Bronchial epithelial cell (primary cell): ENCODE data around the gene CDH13. TPM values are rescaled to one million over a fixed set of nuclear protein-coding genes. Genes with fewer than 3 reads are reported as not detected.

ENCODE experiments used
- DNase-seq: peaks from one replicate; pipeline ENCODE4 v3.0.0-alpha.2; 2010; ENCODE audit warnings: low read depth
- FAIRE-seq: peaks from 2 replicates; lab custom pipeline; 2011; peaks lifted over from hg19 to GRCh38; lab: Jason Lieb, UNC
- H3K27me3 ChIP-seq: 2 replicates; pipeline ENCODE4 v1.5.1; 2011; ENCODE audit warnings: low read length; ENCODE audit not compliant: control insufficient read depth, insufficient read depth
- H3K36me3 ChIP-seq: 2 replicates; pipeline ENCODE4 v1.5.1; 2011; ENCODE audit warnings: low read length; ENCODE audit not compliant: control insufficient read depth, insufficient read depth
- H3K4me3 ChIP-seq: 2 replicates; pipeline ENCODE4 v1.5.1; 2011; ENCODE audit warnings: mild to moderate bottlenecking, low read depth, low read length, control low read depth
- total RNA-seq: library from RNA; depleted of rRNA; stranded (reverse); fragments of >200 nt; gene quantifications from 2 replicates; pipeline ENCODE4 v1.2.1, GENCODE V29; 2014
- TF ChIP-seq, protein P1 (sequence below): IDR thresholded peaks from 2 replicates; pipeline ENCODE4 v1.5.1; 2011; ENCODE audit warnings: mild to moderate bottlenecking, moderate library complexity, low read length, control low read depth, inconsistent platforms; ENCODE audit not compliant: insufficient read depth, severe bottlenecking

Gene CDH13
- total RNA-seq, 1 donor from 2014 or later: 31.3 TPM

DNA sequence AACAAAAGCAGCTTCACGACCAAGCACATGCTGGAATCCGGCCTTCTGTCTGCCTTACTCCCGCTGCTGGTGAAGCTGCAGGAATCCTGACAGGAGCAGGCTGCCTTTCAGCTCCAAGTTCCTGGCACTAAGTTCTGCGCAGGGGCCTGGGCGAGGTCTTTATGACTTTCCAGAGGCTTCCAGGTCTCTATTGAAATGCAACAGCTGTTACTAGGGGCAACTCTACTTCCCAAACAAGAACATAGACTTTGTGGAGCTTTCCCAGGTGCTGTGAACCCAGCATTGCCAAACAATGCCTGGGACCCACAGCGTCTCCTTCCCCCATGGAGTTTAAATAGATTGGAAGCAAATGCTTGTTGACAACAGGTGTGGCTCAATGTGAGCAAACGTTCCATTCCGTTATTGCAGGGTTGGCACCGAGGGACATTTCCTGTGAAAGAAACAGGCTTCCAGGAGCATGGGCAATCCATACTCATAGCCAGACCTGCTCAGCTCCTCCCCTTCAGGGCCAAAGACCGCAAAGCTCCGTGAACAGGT lies 156.0 kb downstream of the CDH13 start:
- Histone ChIP-seq H3K4me3 (no peak overlapping the region), H3K27me3 (no peaks in the 10 kb centered on the region), H3K36me3 (no peaks in the 10 kb centered on the region)
- FAIRE-seq (no peak), DNase-seq (no peak)
- TF ChIP-seq, protein P1, sequence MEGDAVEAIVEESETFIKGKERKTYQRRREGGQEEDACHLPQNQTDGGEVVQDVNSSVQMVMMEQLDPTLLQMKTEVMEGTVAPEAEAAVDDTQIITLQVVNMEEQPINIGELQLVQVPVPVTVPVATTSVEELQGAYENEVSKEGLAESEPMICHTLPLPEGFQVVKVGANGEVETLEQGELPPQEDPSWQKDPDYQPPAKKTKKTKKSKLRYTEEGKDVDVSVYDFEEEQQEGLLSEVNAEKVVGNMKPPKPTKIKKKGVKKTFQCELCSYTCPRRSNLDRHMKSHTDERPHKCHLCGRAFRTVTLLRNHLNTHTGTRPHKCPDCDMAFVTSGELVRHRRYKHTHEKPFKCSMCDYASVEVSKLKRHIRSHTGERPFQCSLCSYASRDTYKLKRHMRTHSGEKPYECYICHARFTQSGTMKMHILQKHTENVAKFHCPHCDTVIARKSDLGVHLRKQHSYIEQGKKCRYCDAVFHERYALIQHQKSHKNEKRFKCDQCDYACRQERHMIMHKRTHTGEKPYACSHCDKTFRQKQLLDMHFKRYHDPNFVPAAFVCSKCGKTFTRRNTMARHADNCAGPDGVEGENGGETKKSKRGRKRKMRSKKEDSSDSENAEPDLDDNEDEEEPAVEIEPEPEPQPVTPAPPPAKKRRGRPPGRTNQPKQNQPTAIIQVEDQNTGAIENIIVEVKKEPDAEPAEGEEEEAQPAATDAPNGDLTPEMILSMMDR: no peak

DNA sequence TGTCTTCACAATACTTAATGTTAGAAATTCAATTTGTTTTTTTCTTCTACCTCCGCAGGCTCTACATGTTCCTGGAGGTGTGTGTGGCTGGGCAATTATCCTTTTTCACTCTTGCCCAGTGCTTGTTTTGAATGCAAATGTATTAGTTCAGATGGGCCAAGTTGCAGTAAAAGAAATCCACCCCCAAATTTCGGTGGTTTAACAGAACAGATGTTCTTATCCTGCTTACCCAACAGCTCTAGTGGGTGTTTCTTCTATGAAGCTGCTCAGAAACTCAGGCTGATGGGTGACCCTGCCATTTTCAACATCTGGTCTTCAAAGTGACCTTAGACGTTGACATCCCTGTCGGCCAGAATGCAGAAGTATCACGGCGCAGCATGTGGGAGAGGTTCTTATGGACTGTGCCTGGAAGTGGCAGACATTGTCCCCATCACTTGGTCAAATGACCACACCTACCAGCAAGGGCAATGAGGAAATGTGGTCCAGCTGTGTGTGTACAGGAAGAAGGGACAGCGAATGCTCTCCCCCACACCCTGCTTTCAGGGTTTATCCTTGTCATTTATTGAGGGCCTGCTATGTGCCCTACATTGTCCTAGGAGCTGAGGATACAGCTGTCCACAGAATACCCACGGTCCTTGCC lies 157.3 kb downstream of the CDH13 start:
- H3K36me3 ChIP-seq: no peaks in the 10 kb centered on the region
- no peak overlapping the region for H3K4me3 ChIP-seq
- no peak for FAIRE-seq
- H3K27me3 ChIP-seq: no peaks in the 10 kb centered on the region
- TF ChIP-seq, protein P1: no peak
- DNase-seq: no peak

DNA sequence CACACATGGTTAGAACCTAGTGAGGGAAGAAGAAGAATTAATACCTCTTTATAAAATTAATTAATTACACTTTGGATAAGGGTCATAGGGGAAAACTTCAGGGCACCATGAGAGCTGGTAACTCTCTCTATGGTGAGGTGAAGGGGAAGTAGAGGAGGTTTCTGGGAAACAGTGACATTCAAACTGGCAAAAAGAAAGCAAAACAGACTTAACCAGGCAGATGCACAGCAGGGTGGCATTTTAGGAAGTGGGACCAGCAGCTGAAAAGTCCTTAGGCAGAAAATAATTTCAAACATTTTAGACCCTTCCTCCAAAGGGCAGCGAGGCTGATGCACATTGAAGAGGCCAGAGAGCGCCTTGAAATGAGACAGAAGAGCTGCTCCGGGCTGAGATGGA lies 157.8 kb downstream of the CDH13 start:
- no peaks in the 10 kb centered on the region for H3K27me3 ChIP-seq
- no peak for FAIRE-seq
- no peak overlapping the region for H3K4me3 ChIP-seq
- TF ChIP-seq, protein P1: no peak
- H3K36me3 ChIP-seq: no peaks in the 10 kb centered on the region
- no peak for DNase-seq

GRCh38 chr16:82788225-82788624 lies 161.5 kb downstream of the CDH13 start:
- FAIRE-seq (peak; percentile 47), DNase-seq (no peak)
- Histone ChIP-seq H3K4me3 (no peak overlapping the region), H3K27me3 (no peaks in the 10 kb centered on the region), H3K36me3 (no peaks in the 10 kb centered on the region)
- TF ChIP-seq, protein P1: no peak

- FAIRE-seq: no peak
- DNase-seq: no peak
- H3K4me3 ChIP-seq: no peak overlapping the region
- TF ChIP-seq, protein P1: no peak
- no peaks in the 10 kb centered on the region for H3K36me3 ChIP-seq
- H3K27me3 ChIP-seq: no peaks in the 10 kb centered on the region
These were observed 162.2 kb downstream of the CDH13 start for GRCh38 chr16:82788919-82789318.

DNA sequence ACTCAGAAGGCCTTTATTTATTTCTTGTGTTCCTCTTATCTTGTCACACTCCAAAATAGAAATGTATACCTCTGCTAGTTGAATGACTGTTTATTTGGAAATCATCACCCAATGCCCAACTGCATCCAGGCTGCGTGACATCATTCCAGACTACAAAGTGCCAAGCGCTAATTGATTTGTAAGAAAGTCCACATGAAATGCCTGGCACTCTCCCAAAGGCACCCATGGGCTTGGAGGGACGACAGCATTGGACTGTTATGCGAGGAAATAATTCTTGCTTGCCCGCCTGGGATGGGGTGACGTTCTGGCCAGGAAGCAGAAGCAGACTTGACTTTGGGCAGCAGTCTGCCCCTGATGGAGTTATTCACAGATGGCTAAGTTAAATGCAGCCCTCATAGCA lies 165.9 kb downstream of the CDH13 start:
- H3K36me3 ChIP-seq: no peaks in the 10 kb centered on the region
- no peak for FAIRE-seq

More for the DNA sequence above, 165.9 kb downstream of the CDH13 start:
- DNase-seq: no peak
- H3K27me3 ChIP-seq: no peaks in the 10 kb centered on the region
- no peak overlapping the region for H3K4me3 ChIP-seq
- TF ChIP-seq, protein P1: no peak
